GM19395 (cell line): Measurements from ENCODE around the gene GINS2.

Source experiments
- ATAC-seq: cut with Tn5 transposase; IDR thresholded peaks from one replicate; pipeline ENCODE4 v1.9.1; 2021; ENCODE audit warnings: mild to moderate bottlenecking, moderate library complexity; ENCODE audit not compliant: unreplicated experiment

Gene GINS2

DNA sequence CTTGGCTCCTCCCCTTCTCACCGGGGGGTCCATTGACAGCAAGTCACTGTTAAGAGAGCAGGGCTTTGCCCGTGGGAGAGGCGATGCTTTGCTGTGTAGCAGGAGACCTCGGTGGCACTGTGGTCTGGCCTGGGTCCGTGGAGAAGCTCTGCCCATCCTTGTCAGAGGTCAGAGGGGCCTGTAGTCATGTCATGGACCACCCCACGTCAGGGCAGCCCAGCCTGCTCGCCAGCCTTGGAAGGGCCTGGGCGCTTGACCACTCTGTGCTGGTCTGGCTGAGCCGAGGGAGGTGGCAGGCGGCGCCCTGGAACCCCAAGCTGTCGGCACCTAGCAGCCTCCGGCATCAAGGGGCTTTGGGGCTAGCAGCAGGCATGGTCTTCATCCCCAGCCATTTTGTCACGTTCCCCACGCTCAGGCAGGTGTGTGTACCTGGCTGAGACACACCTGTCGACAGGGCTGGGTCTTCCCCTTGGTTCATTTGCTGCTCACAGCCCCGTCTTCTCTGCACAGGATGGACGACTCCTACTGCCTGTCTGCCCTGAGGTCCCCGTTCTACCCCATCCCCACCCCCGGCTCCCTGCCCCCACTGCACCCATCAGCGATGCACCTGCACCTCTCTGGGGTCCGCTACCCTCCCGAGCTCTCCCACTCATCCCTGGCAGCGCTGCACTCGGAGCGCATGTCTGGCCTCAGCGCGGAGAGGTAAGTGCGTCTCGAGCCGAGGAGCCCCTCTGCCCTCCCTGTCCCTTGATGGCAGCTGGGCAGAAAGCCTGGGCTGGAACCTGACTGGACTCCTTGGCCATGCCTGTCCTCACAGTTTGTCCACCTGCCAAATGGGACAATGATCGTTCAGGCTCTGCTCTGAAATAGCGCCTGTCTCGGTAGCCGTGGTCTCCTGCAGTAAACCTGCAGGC is 33.3 kb downstream of the GINS2 start:
- ATAC-seq, result no peak

DNA sequence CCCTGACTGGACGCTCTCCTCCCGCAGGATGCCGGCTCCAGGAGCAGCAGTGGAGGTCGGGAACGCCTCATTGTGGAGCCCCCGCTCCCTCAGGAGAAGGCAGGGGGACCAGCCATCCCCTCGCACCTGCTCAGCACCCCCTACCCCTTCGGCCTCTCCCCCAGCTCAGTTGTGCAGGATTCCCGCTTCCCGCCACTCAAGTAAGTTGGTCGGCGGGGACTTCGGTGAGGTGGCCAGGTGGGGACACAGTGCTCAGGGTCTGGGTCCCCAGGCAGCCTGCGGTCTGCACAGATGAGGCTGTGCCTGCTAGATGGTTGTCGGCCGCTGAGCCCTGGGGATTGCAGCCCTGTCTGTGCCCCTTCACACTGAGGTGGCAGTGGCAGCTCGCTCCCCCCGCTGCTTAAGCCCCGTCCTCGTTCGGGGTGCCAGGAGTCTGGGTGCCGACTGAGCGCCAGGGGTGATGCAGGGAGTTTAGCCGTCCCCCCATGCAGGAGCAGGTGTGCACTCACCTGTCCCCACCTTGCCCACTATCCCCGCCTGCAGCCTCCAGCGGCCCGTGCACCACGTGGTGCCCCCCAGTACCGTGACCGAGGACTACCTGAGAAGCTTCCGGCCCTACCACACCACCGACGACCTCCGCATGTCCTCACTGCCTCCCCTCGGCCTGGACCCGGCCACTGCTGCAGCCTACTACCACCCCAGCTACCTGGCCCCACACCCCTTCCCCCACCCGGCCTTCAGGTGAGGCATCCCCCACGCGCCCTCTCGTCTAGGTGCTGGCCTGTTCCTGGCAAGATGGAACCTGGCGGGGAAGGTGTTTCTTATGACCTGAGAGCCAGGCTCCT is 34.3 kb downstream of the GINS2 start:
- no peak for ATAC-seq

DNA sequence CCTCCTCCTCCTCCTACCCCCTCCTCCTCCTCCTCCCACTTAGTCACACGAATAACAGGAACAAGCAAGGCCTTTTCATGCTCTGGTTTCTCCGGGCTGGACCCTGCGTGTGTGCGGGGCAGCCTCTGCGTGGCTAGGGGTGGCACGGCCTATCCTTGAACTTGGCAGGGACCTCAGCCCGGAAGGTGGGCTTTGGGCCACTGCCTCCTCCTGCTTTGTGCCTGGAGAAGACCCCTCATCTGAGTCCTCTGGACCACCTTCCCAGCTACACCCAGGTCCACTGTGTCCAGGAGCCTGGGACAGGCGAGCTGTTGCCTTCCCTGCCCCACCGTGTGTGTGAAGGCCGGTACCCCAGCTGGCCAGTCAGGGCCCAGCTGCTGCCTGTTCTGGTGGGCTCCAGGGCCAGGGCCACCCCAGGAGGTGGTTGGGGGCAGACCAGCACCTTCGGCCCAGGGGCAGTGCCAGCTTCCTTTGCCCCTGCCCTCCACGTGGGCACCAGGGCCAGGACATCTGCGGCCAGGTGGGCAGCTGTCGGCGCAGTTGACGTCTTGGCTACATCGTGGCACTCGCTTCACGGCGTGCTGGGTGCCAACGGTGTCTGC is 35.4 kb downstream of the GINS2 start:
- ATAC-seq, result no peak

DNA sequence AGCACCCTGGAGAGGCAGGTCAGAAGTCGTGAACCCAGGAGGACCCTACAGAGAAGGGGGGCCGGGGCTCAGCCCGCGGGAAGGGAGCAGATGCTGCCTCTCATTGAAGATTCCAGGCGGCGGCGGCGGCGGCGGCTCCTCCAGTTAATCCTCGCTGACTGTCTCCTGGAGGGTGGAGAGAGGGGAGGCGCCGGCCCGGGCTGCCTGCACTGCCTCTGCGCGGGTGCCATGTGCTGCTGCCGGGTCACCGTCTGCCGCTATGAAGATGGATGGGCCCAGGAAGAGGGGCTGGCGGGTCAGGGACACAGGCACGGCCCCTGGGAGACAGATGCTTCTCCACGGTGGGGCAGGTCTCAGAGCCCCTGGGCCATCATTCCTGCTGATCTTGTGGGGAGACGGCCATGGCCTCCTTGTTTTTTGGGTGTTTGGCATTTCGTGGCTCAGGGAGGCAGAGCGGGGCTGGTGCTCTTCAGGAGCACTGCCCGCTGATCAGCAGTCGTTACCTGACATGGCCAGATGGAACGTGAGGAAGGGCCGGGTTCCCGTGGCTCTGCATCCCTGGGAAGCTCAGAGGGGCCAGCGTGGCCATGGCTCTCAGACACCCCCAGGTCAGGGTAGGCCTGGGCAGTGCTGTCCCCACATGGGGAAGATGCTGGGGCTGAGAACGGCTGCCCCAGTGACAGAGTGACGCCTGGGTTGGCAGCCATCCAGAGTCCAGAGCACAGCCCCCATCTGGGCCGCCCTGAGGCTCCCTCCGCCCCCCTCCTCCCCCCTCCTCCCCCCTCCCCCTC is 36.1 kb downstream of the GINS2 start:
- no peak for ATAC-seq

DNA sequence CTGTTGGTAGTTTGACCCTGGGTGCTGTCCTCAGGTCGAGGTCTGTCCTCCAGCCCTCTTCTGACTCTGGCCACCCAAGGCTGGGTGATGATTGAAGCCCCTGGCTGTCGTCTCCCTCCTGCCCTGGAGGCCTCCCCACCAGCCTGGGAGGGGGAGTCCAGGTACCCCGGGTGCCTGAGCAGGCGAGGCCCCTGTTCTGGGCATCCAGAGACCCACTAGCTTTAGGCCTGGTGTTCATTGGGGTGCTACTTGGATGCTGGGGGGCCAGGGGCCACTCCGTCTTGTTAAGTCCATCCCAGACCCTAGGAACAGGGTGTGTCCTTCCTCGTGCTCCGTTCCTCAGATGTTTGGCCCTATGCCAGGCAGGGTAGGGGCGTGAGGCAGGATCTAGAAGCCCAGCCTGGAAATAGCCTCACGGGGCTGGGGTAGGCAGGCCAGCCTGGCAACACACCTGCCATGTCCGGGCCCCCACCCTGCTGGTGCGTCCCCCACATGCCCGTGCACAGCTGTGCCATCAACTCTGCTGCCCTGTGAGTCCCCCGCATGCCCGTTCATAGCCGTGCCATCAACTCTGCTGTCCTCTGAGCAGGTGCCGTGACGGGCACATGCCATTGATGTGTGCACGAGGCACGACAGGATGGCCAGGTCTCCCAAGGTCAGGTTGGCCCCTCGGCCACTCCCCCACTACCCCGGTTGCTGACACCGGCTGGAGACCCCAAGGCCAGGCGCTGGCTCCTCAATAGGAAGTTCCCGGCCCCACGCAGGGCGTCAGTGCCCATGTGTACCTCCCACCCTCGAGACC is 36.9 kb downstream of the GINS2 start:
- no peak for ATAC-seq

DNA sequence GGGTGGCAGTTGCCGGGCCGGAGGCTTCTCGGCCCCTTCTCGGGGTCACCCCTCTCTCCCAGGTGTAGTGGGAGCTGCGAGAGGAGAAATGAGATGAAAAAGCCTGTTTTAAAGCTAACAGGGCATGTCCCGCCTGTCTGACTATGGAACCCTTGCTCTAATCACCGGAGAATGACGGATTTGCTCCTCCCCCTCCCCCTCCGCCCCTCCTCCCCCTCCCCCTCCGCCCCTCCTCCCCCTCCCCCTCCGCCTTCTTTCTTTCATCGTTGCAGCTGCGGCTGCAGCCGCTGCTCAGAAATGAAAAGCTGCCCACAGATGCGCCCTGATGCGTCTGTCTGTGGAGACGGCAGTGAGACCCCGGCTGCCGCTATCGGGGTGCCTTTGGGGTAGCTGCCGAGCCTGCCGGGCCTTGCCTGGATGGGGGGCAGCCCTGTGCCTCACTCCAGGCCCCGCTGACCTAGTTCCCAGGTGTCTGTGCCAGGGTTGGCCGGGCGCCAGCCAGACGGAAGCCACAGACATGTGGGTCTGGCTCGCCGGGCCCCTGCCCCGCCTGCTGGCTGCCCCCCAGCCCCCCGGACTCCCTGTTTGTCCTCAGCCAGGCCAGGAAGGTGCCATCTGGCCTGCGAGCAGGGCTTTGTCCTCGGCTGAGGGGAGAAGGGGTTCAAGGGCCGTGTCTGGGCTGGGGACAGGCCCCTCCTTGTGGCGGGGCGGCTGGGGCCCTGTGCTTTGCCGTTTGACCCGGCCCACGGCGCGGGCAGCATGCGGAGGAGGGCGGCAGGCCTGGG is 37.7 kb downstream of the GINS2 start:
- ATAC-seq, result no peak

DNA sequence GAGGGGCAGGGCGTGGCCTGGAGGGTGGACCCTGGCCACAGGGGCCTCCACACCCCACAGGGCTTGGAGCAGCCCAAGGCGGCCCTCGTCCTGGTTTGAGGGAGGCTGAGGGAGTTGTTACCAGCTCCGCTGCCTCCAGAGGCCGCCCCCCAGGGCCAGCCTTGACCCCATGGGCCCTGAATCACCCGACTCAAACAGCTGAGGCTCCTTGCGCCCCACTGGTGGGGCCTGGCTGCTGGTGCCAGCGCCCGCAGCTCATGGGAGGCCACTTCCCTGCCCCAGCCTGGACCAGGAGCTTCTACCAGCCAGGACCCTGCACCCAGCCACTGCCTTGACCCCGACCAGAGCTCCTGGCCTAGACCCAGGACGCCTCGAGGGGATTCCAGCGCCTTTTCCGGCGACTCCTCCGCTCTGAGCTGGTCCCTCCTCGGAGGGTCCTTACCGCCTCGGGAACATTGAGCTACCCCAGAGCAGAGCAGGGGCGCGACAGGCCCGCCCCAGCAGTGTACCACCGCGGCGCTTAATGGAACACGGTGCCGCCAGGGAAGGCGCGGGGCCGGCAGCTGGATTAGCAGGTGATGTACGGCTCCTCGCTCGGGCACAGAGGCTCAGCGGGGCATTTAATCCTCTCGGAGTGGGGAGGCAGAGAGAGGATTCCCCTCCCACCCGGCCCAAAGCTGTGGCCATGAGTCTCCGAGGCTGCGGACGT is 38.5 kb downstream of the GINS2 start:
- ATAC-seq, result no peak

DNA sequence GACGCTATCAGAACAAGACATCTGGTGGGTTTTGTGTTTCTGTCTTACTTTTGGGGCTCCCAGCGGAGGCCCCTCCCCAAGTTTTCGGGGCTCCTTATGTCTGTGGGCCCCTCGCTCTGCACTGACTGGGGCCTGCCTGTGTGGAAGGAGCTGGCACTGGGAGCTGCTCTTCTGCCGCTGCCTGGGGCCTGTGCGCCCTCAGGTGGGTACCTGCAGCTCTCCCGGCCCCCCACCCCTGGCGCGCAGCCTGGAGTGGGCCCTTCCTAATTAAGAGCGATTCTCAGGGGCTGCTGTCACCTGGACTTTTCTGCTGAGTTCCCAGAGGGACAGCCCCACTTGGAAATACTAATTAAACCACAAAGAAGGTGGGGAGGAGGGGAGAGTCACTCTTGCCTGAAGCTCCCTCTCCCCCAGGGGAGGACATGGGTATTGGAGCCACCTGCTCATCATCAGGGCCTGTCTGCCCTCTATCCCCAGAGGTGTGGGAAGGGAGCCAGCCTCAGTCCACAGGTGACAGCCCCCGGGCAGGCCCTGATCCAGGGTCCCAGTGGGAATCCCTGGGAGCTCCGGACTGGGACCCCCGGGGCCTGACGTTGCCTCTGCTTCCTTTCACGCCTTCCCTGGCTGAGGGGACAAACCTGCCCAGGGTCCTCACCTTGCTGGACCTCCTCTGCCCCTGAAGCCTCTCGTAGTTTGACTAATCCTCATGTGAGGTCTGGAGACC is 39.2 kb downstream of the GINS2 start:
- ATAC-seq, result no peak

DNA sequence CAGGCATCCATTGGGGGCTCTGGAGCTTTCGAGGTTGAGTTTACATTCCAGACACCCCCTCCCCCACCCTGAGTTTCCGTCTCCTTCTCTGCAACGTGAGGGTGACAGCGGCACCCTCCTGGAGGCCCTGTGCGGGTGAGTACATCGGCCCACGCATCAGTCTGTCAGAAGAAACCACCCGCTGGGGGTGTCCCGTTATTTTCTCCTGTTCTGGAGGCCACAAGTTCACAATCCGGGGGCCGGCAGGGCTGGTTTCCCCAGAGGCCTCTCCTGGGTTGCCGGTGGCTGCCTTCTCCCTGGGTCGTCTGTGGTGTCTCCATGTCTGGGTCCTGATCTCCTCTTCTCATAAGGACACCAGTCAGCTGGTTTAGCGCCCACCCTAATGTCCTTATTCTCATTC is 39.9 kb downstream of the GINS2 start:
- no peak for ATAC-seq

DNA sequence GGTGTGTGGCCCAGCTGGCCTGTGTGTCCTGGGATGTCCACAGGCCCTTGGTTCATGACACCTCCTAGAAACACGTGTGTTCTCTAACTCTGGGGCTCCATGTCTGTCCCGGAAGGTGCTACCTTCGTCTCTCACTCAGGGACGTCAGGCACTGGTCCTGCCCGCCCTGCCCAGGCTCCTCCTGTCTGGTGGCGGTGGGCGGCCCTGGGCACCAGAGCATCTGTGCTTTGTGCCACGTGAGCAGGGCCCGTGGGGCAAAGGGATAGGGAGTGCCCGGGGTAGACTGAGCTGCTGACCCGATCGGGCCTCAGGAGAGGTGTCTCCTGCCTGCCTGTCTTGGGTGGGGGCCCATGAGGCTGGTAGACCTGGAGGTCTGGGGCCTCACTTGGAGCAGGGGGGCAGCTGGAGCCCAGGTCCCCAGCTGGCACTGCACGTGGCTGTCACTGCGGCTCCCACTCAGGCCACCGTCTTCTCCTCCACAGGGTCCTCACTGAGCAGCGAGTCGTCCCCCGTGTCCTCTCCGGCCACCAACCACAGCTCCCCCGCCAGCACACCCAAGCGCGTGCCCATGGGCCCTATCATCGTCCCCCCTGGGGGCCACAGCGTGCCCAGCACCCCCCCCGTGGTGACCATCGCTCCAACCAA is 40.6 kb downstream of the GINS2 start:
- ATAC-seq, result no peak

DNA sequence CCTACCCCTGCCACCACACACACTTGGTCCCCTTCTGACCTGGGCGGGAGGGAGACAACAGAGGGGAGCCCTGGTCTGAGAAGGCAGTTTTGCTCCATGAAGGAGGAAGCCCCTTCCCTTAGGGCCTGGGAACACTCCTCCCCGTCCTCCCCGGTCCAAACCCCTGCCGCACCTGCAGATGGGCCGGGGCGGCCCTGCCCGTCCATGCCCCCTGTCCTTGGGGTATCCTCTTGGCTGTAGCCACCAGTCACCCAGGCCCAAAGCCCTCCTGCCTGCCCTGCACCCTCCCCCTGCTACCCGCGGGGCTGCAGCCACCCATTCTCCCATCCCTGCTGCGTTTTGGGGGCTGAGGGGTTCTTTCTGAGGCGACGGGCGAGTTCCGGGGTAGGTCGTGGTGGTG is 41.8 kb downstream of the GINS2 start:
- ATAC-seq, result no peak

DNA sequence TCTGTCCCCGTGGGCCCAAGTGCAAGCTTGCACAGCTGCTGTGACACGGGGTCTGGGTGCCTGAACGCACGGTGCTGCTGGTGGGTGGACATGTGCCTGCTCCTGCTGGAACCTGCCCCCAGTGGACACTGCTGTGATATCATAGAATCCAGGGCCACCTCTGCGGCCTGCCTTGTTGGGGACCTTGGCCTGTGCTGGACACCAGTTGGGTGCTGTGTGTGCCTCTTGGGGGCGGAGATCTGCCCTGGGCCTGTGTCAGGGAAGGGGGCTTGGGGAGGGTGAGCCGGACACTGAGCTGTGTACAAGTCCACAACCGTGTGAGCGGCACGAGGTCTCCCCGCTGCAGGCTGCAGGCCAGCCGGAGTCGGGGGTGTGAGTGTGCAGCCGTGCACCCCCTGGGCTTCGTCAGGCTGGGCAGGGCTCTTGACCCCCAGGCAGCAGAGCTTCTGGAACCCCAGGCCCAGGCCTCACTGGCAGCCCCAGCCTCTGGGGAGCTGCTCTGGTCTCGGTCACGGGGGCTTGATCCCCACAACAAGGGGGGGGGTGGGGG is 42.3 kb downstream of the GINS2 start:
- ATAC-seq, result no peak

DNA sequence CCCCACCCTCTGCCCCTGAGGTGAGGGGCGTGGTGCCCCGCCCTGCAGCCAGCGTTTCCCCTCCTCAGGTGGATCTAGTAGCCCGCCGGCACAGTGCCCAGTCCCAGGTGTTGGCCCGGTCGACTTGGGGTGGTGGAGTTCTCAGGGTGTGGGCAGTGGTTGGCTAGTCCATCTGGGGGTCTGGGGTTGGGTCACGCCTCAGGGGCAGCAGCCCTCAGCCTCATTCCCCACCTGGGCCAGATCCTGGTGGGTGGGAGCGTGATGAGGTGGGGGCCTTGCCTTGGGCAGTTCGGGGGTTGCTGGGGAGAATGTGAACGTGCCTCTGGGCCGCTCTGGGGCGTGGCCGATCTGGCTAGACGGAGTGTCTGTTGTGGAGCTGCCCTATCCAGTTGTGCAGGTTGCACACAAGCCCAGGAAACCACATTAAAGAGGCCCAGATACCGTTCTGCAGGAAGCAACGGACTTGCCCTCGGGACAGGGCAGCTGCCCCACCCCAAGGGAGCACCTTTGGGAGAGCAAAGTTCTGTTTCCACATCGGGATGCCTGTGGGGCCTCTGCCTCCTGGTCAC is 43.6 kb downstream of the GINS2 start:
- no peak for ATAC-seq

DNA sequence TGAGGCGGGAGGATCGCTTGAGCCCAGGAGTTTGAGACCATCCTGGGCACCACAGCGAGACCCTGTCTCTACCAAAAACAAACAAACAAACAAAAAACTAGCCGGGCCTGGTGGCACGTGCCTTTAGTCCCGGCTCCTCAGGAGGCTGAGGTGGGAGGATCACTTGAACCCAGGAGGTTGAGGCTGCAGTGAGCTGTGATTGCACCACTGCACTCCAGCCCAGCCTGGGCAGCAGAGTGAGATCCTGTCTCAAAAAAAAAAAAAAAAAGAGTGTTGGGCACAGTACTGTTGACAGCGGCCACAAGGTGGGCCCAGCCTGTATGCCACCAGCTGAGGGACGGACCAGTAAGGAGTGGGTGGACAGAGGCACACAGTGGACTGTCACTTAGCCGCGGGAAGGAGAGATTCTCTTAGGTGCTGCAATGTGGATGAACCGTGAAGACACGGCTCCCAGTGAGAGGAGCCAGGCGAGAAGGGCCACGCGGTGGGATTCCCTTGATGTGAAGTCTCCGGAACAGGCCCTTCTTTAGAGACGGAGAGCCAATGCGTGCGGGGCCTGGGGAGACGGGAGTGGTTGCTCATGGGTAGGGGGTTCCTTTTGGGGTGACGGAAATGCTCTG is 44.6 kb downstream of the GINS2 start:
- ATAC-seq, result no peak

DNA sequence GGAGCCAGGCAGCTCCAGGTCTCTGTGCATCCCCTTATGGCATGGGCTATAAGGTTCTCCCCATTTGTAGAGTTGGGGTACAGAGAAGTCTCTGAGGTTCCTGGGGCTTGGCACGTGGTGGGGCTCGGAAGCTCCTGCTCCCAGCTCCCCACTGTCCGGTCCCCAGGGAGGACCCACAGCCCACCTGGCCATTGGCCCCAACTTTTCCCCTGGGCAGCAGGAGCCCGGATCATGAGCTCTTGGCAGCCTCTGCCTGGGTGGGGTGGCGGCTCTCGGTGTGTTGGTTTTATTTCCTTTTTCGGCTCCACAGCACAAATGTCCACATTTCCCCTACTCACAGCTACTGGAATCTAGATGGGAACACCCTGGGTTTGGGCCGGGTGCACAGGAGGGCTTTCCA is 45.1 kb downstream of the GINS2 start:
- ATAC-seq, result no peak

DNA sequence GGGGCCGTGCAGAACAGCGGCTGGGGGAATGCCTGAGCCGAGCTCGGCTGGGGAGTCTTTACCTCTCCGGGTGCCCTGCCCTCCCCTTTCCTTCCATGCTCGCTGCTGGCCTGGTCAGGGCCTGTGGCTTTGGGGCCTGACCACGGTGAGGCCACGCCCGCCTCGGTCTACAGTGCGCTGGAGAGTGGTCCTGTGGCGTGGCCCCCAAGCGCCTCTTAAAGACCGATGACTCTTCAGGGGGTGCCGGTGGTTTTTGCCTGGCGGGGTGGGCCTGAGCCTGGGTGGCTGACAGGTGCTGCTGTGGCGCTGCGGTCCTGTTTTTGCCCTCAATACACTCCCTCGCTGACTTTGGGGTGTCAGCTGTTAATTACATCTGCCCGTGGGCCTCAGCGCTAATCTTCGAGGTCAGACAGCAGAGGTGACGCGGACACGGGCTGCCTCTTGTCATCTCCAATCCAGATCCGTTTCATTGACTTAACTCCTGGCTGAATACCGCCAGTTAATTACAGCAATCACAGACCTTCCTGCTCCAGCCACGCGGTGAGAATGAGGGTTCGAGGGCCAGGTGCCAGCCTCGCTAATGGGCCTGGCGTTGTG is 45.9 kb downstream of the GINS2 start:
- no peak for ATAC-seq
